KOPT-K1 (cell line): ENCODE data around the gene RHBDL1.

ENCODE experiments used
- H3K27ac ChIP-seq: fragments of 200-600 bp; sonication (generic); 2 replicates; pipeline ENCODE4 v1.5.1; 2016; ENCODE audit warnings: antibody characterized with exemption, mild to moderate bottlenecking, low read depth, low read length; ENCODE audit not compliant: poor library complexity, severe bottlenecking
- H3K36me3 ChIP-seq: fragments of 200-600 bp; sonication (generic); 2 replicates; pipeline ENCODE4 v1.5.1; 2017; ENCODE audit warnings: antibody characterized with exemption, mild to moderate bottlenecking, low read length, moderate library complexity; ENCODE audit not compliant: insufficient read depth
- H3K9me3 ChIP-seq: fragments of 200-600 bp; sonication (generic); 2 replicates; pipeline ENCODE4 v1.5.1; 2017; ENCODE audit warnings: antibody characterized with exemption, low read length, mild to moderate bottlenecking; ENCODE audit not compliant: insufficient read depth, poor library complexity, severe bottlenecking

The RHBDL1 gene

DNA sequence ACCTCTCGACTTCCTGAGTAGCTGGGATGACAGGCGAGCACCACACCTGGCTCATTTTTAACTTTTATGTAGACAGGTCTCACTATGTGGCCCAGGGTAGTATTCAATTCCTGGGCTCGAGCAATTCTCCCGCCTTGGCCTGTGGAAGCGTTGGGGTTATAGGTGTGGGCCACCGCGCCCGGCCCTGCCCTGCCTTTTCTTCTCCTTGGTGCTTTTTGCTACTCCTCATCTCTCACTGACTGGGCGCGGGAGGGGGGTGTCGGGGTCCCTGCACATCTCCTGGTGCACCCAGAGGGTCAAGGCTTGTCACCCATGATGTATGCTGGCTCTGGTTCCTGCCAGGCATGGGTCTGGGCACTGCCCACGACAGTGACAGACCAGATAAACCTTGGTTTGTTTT lies 30.9 kb upstream of the RHBDL1 start:
- H3K36me3 ChIP-seq, result no peaks in the 10 kb centered on the region
- no peaks in the 10 kb centered on the region for H3K9me3 ChIP-seq
- H3K27ac ChIP-seq, result no peak overlapping the region

DNA sequence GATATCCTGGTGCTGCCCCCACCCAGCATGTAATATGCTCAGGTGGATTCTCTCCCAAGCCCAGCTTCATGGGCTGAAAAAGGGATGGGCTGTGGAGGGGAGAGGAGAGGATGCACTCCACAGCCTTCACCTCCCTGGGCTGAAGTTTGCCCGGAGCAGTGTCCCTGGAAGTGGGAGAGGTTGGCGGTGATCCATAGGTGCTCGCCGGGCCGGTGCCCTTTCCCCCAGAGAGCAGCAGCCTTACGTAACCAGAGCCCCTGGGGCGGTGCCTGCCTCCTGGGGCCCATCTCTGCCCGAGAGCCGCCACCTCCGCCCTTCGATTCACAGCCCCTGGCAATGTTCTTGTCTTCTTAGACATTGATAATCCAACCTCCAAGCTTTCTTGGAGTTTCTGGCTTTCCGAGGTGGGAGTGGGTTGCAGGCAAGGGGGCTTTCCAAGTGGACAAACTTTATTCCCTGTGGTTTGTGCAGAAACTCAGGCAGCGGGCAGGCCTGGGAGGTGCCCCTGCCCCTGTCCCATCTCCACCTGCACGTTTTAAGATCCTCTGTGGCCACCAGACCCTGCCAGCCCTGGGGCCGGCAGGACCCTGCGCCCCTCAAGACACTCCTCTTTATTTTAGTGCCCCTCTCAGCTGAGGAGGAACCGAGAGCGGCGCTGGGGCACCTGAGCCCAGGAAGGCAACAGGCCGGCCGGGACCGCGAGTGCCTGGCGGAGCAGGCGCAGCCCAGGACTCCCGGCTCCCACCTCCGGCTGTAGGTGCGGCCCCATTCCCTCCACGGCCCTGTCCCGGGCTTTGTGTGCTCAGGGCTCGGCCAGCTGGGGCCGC lies 29.4 kb upstream of the RHBDL1 start:
- no peaks in the 10 kb centered on the region for H3K9me3 ChIP-seq
- no peak overlapping the region for H3K27ac ChIP-seq
- H3K36me3 ChIP-seq, result no peaks in the 10 kb centered on the region

DNA sequence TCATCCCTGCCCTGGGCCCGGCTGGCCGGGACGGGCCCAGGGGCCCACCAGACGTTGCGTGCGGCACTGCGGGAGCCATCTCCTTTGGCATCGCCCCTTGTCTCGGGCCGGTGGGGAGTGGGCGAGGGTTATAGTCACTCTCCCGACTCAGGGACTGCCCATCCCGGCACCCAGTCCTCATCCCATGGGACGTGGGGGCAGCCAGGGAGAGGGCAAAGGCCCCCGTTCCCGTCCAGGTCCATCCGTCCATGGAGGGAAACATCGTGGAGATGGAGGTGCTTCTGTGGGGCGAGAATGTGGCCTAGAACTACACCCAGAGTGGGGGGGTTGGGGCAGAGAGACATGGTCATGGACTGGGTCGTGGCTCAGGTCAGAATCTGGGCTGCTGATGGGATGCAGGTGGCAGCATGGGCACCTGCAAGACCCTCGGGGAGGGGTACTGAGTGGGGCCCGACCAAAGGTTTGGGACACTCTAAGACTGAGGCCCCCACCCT lies 28.7 kb upstream of the RHBDL1 start:
- peaks cover under 1% of the 10 kb centered on the region; the same call in 1 of the 2 replicates for H3K36me3 ChIP-seq
- H3K9me3 ChIP-seq, result no peaks in the 10 kb centered on the region
- H3K27ac ChIP-seq, result no peak overlapping the region

DNA sequence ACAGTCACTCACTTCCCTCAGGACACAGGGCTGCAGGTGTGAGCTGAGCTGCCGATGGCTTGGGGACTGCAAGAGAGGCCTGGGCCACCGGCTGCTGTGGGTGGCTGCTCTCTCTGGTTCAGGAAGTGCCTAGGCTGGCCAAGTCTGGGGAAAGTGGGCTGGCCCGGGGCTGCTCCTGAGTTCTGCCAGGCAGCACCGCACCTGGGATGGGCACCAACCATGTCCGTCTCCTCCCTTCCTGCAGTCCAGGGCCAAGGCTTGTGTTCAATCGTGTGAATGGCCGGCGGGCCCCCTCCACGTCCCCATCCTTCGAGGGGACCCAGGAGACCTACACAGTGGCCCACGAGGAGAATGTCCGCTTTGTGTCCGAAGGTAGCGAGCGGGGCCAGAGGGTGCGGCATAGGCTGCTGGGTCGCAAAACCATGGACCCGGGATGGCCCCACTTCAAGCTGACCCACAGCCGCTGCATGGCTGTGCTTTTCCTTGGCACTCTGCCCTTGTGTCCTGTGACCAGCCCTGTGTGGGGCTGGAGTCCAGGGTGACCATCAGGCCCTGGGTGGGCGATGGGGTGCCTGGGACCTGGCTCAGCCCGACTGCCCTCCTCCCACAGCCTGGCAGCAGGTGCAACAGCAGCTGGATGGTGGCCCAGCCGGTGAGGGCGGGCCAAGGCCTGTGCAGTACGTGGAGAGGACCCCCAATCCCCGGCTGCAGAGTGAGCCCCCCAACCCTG lies 28.1 kb upstream of the RHBDL1 start:
- Histone ChIP-seq H3K9me3 (no peaks in the 10 kb centered on the region), H3K27ac (no peak overlapping the region), H3K36me3 (peaks cover 7% of the 10 kb centered on the region; the same call in 1 of the 2 replicates)

DNA sequence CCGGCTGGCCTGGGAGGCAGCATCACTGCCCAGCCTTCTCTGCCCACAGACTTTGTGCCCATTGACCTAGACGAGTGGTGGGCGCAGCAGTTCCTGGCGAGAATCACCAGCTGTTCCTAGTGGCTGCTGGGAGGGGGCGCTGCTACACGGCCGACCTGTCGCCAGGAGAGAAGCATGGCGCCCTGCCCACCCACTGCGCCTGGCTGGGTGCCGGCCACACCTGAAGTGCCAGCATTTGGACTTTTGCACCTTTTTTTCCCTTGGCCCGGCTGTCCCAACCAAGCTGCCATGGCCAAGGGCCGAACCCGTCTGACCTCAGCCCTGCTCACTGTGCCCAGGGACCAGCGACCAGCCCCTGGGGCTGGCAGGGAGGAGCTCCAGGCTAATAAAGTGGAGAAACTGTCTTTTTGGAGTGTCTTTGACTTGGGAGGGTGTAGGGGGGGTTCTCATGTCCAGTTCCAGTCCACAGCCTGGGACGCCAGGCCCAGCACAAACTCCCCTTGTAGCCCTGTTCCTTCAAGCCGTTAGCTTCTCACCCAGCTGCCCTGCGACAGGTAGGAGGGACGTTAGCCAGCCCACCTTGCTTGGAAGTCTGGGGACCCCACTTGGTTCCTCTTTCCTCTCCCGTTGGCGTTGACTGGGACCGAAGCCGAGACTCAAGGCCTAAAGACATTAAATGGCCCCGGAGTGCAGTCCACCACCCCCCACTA lies 27.2 kb upstream of the RHBDL1 start:
- peaks cover 15% of the 10 kb centered on the region; the same call in 1 of the 2 replicates for H3K36me3 ChIP-seq

DNA sequence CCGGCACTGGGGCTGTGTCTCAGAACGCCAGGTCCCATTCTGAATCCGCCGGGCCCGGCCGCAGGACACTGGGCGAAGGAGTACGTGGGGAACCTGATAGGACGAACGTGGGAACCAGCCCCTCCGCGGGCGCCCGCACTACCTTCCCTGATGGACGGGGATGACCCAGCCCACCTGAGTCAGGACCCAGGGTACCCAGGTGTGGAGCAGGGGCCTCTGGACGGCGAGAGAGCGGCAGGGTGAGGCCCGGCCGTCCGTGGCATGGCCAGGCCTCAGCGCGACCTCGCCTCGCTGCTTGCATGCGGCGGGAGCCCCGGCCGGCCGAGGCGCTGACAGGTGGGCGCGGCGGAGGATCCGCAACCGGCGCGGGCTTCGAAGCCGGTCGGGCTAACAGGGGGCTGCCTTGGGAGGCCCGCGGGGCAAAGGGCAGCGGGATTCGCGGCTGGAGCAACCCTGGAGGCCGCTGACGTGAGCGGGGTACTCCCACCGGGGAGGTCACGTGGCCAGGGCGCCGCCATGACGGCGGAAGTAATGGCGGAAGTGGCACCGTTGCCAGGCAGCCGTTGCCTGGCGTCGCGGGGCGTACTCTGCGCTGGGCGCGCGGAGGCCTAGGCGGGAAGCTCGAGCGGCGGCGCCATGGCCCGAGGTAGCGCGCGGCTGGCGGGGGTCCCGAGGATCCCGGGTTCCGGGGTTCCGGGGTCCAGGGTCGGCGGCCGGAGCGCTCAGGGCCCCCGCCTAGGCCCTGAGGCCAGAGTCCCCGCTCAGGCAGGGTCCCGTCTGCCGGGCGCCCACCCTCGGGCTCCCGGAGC lies 26.5 kb upstream of the RHBDL1 start, which contains the start of gene WDR90:
TSS of gene WDR90 (plus strand) at position 585 of the 809 bp plus-strand sequence. CDS start at position 637, 52 bp downstream.
- Histone ChIP-seq H3K9me3 (no peaks in the 10 kb centered on the region), H3K27ac (peak within 1 kb of the TSS; percentile 83), H3K36me3 (peaks cover 22% of the 10 kb centered on the region; the same call in 1 of the 2 replicates)

More for the DNA sequence above, 27.2 kb upstream of the RHBDL1 start:
- no peaks in the 10 kb centered on the region for H3K9me3 ChIP-seq
- peak overlapping the region; percentile 83 for H3K27ac ChIP-seq

DNA sequence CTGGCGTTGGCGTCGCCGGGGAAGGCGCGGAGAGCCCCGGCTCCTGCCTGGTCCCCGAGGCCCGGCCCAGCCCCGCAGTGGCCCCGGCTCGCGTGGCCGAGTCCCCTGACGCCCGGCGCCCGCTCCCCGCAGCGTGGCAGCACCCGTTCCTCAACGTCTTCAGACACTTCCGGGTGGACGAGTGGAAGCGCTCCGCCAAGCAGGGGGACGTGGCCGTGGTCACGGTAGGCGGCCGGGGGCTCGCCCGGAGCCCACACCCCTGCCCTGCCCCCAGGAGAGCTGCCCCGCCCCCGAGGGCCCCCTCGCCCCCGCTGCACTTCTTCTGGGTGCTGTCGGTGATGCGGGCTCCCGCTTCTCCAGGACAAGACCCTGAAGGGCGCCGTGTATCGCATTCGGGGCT lies 25.8 kb upstream of the RHBDL1 start:
- Histone ChIP-seq H3K27ac (peak overlapping the region; percentile 83), H3K36me3 (peaks cover 23% of the 10 kb centered on the region; the same call in 1 of the 2 replicates), H3K9me3 (no peaks in the 10 kb centered on the region)

DNA sequence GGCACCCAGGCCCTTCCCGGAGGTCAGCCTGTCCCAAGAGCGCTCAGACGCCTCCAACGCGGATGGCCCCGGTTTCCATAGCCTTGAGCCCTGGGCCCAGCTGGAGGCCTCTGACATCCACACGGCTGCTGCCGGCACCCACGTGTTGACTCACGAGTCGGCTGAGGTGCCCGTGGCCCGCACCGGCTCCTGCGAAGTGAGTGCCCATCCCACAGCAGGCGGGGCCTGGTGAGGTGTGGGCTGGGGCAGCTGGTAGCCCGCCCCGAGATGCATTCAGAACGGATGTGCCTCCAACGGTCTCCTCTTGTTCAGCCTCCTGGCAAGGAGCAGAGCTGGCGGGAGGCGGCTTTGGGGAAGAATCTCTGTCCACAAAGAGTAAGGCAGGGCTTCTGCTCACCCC lies 23.6 kb upstream of the RHBDL1 start:
- Histone ChIP-seq H3K27ac (no peak overlapping the region), H3K36me3 (peaks cover 45% of the 10 kb centered on the region; the same call in 1 of the 2 replicates), H3K9me3 (no peaks in the 10 kb centered on the region)

DNA sequence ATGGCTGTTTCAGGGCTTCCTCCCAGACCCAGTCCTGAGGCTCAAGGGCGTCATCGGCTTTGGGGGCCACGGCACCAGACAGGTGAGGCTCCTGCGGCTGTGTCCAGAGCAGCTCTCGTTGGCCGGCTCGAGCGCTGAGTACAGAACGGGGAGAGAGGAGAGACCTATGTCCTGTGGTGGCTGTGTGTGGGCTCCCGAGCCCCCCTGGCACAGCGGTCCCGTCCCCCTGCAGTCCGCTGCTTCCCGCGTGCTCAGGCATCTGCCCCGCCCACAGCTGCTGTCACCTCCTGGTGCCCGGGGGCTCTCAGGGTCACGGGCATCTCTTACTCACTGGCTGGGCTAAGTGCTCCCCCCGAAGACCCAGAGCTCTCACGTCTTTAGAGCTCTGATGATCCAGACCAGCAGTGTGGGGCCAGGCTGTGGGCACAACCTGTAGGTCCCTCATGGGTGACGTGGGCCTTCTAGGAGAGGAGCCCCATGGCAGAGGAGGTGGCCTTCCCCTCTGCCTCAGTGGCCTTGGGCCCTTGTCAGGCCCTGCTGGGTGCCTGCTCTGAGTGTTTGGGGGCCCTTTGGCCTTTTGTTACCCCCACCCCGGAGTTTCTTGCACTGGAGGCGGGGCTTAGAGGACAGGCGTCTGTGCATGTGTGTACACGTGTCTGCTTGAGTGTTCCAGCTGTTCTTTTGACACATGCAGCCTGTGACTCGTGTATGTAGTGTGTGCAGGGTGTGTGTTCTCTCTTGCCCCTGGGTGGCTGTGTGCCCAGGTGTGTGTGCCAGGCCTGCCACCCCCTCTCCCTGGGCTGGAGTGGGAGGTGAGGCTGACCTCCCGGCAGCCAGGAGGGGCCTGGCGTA lies 22.8 kb upstream of the RHBDL1 start:
- H3K9me3 ChIP-seq, result no peaks in the 10 kb centered on the region
- H3K36me3 ChIP-seq, result peaks cover 53% of the 10 kb centered on the region; the same call in 1 of the 2 replicates
- no peak overlapping the region for H3K27ac ChIP-seq

DNA sequence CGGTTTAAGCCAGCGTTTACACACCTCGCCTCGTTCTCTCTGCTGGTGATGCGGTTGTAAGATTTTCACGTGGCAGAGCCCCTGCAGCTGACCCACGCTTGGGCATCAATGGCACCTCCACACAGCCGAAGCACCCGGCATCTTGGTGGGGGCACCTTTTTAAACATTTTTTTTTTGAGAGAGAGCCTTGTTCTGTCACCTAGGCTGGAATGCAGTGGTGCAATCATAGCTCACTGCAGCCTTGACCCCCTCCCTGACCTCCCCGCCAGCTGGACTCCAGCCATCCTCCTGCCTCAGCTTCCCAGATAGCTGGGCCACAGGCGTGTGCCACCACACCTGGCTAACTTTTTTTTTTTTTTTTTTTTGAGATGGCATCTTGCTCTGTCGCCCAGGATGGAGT lies 21.4 kb upstream of the RHBDL1 start:
- no peak overlapping the region for H3K27ac ChIP-seq
- no peaks in the 10 kb centered on the region for H3K9me3 ChIP-seq
- H3K36me3 ChIP-seq, result peaks cover 67% of the 10 kb centered on the region; the same call in 1 of the 2 replicates

DNA sequence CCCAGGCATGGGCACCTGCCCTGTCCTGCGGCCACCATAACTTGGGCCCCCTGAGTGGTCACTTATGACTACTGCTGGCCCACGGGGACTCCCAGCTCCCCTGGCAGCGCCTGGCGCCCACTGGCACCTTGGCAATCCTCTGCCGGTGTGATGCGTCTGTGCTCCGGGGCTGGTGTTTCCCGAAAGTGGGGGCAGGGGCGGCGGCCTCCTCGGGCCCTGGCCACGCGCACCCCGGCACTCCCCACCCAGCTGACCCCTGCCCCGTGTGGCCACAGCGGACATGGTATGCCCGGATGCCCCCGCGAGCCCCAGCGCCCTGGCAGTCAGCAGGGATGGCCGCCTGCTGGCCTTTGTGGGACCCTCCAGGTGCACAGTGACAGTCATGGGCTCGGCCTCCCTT lies 18.0 kb upstream of the RHBDL1 start:
- H3K27ac ChIP-seq, result no peak overlapping the region
- H3K36me3 ChIP-seq, result peaks cover 76% of the 10 kb centered on the region; the same call in 1 of the 2 replicates
- H3K9me3 ChIP-seq, result no peaks in the 10 kb centered on the region

DNA sequence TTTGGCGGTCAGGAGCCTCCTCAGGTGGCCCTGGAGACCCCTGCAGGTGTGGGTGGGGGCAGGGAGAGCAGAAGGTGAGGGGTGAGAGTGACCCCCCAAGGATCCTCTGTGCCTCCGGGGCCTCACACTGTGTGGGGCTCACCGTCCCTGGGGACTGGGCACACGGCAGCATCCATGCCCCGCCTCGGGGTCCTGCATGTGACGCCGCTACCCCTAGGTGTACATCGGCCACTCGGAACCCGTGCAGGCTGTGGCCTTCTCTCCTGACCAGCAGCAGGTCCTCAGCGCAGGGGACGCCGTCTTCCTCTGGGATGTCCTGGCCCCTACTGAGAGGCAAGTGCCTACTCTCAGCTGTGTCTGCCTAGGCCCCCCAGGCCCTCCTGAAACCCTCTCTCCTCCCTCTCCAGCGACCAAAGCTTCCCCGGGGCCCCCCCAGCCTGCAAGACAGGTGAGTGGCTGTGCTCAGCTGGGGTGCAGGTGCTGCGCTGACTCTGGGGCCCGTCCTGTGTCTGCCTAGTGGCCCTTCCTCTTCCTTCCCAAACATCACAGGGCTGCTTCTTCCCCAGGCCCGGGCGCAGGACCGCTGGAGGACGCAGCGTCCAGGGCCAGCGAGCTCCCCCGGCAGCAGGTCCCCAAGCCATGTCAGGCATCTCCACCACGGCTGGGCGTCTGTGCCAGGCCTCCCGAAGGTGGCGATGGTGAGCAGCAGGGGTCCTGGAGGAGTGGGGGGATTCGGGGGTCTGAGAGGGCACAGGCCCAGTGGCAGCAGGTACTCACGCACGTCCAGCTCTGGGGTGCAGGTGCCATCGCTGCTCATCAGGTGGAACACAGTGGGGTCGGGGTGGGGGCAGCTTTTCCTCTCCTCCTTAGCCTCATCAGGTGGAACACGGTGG lies 16.5 kb upstream of the RHBDL1 start:
- no peaks in the 10 kb centered on the region for H3K9me3 ChIP-seq
- H3K27ac ChIP-seq, result no peak overlapping the region
- H3K36me3 ChIP-seq, result peaks cover 63% of the 10 kb centered on the region; the same call in 1 of the 2 replicates

DNA sequence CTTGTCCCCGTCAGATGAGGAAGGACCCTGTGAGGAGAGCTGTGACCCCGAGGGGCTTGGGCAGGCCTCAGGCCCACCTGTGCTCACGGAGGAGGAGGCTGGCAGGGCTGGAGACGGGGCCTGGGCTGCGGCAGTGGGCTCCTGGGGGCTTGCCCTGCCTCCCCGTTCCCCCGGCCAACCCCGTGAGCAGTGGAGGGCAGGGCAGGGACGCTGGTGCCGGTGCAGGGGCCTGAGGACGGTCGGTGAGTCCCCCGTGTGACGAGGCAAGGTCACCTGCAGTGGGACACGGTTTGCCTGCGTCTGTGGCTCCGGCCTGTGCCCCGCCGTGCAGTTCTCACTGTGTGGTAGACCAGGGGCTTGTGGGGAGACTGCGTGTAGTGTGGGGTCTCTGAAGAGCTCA lies 15.9 kb upstream of the RHBDL1 start:
- Histone ChIP-seq H3K9me3 (no peaks in the 10 kb centered on the region), H3K36me3 (peaks cover 62% of the 10 kb centered on the region; the same call in 1 of the 2 replicates), H3K27ac (no peak overlapping the region)
